ENCODE data around the gene IFT43. TPM values are rescaled to one million over a fixed set of nuclear protein-coding genes. Genes with fewer than 3 reads are reported as not detected.

Gene IFT43
- total and polyA plus RNA-seq, 9 donors = 14.2 to 48.8 (median 30.2) TPM

- H3K4me1 ChIP-seq (ENCODE audit: insufficient read depth) = peaks cover 3% of the 10 kb centered on the region
- H3K9me3 ChIP-seq = no peaks in the 10 kb centered on the region
- no peaks in the 10 kb centered on the region for H3K36me3 ChIP-seq
- 78 to 85% (median 84%) methylated on average over 1 of the region's 1 CpG for WGBS, 3 donors
- no peak for DNase-seq
- intact Hi-C loops (cut with DNase I) = no loop called here
- H3K4me3 ChIP-seq = no peak overlapping the region
- H3K27me3 ChIP-seq = no peaks in the 10 kb centered on the region
- no peak overlapping the region for H3K27ac ChIP-seq
- TF ChIP-seq POLR2A (IDR thresholded peaks at IDR 0.05) (no peak), EP300 (IDR thresholded peaks at IDR 0.05) (no peak)
- TF ChIP-seq, protein P1, sequence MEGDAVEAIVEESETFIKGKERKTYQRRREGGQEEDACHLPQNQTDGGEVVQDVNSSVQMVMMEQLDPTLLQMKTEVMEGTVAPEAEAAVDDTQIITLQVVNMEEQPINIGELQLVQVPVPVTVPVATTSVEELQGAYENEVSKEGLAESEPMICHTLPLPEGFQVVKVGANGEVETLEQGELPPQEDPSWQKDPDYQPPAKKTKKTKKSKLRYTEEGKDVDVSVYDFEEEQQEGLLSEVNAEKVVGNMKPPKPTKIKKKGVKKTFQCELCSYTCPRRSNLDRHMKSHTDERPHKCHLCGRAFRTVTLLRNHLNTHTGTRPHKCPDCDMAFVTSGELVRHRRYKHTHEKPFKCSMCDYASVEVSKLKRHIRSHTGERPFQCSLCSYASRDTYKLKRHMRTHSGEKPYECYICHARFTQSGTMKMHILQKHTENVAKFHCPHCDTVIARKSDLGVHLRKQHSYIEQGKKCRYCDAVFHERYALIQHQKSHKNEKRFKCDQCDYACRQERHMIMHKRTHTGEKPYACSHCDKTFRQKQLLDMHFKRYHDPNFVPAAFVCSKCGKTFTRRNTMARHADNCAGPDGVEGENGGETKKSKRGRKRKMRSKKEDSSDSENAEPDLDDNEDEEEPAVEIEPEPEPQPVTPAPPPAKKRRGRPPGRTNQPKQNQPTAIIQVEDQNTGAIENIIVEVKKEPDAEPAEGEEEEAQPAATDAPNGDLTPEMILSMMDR (IDR thresholded peaks at IDR 0.05) = no peak
Observed at GRCh38 chr14:76015668-76016067, 30.1 kb downstream of the IFT43 start.

DNA sequence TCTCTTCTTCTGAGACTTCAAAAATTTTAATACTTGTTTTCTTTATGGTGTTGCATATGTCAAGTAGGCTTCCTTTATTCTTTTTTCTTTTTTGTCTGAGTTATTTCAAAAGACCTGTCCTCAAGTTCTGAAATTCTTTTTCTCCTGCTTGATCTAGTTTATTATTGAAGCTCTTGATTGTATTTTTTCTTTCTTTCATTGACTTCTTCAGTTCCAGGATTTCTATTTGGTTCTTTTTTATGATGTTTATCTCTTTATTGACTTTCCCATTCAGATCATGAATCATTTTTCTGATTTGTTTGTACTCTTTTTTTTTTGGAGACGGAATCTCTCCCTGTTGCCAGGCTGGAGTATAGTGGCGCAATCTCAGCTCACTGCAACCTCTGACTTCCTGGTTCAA lies 34.1 kb downstream of the IFT43 start:
- Histone ChIP-seq H3K4me1 (ENCODE audit: insufficient read depth) (peaks cover 1% of the 10 kb centered on the region), H3K27ac (no peak overlapping the region), H3K9me3 (no peaks in the 10 kb centered on the region), H3K27me3 (no peaks in the 10 kb centered on the region), H3K4me3 (no peak overlapping the region), H3K36me3 (no peaks in the 10 kb centered on the region)
- intact Hi-C loops (cut with DNase I) = no loop called here
- TF ChIP-seq POLR2A (IDR thresholded peaks at IDR 0.05) = no peak
- TF ChIP-seq, protein P1 (IDR thresholded peaks at IDR 0.05) = no peak
- no peak for TF ChIP-seq EP300 (IDR thresholded peaks at IDR 0.05)
- no peak for DNase-seq
- WGBS, 3 donors = 96 to 99% (median 97%) methylated on average over 2 of the region's 2 CpGs

- intact Hi-C loops (cut with DNase I) = no loop called here
- DNase-seq = no peak
- Histone ChIP-seq H3K36me3 (no peaks in the 10 kb centered on the region), H3K9me3 (no peaks in the 10 kb centered on the region), H3K4me3 (no peak overlapping the region), H3K4me1 (ENCODE audit: insufficient read depth) (peaks cover 1% of the 10 kb centered on the region), H3K27me3 (no peaks in the 10 kb centered on the region), H3K27ac (no peak overlapping the region)
- WGBS, 3 donors = 97 to 98% (median 97%) methylated on average over 2 of the region's 2 CpGs
- TF ChIP-seq POLR2A (IDR thresholded peaks at IDR 0.05) (no peak), EP300 (IDR thresholded peaks at IDR 0.05) (no peak)
- TF ChIP-seq, protein P1 (IDR thresholded peaks at IDR 0.05) = no peak
Observed at GRCh38 chr14:76022991-76023390, 37.4 kb downstream of the IFT43 start.

DNA sequence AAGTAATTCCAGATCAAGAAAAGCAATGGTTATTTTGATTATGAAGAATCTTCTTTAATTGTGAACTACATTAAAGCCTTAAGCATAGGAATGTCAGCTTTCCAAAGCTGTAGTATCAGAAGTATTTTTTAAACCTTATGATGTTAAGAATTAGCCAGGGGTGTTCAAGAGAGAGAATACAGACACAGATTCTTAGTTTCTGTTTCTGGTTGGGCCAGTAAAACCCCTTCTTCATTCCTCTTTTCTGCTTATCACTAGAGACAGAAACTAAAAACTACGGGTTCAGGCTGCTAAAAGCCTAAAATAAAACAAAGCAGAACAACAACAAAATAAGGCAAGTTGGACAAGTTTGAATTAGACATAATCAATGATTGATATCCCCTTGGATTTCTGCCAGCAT lies 38.2 kb downstream of the IFT43 start:
- H3K9me3 ChIP-seq = no peaks in the 10 kb centered on the region
- peaks cover 1% of the 10 kb centered on the region for H3K4me1 ChIP-seq (ENCODE audit: insufficient read depth)
- no peak overlapping the region for H3K27ac ChIP-seq
- intact Hi-C loops (cut with DNase I) = no loop called here
- DNase-seq = no peak
- WGBS, 3 donors = 19 to 22% (median 20%) methylated on average over 1 of the region's 1 CpG
- no peak overlapping the region for H3K4me3 ChIP-seq
- H3K36me3 ChIP-seq = no peaks in the 10 kb centered on the region
- TF ChIP-seq, protein P1 (IDR thresholded peaks at IDR 0.05) = no peak
- TF ChIP-seq EP300 (IDR thresholded peaks at IDR 0.05) (no peak), POLR2A (IDR thresholded peaks at IDR 0.05) (no peak)
- no peaks in the 10 kb centered on the region for H3K27me3 ChIP-seq
